Stimulated activated CD8-positive, alpha-beta memory T cell treated with anti-CD3 and anti-CD28 coated beads, Interleukin-7, amount 100 ng/mL, for 24 hours (primary cell): ENCODE measurements around the gene DAB1.

Experiments used
- DNase-seq: peaks from one replicate; pipeline ENCODE4 v3.0.0-alpha.2; 2020; ENCODE audit warnings: low read depth

The DAB1 gene

DNA sequence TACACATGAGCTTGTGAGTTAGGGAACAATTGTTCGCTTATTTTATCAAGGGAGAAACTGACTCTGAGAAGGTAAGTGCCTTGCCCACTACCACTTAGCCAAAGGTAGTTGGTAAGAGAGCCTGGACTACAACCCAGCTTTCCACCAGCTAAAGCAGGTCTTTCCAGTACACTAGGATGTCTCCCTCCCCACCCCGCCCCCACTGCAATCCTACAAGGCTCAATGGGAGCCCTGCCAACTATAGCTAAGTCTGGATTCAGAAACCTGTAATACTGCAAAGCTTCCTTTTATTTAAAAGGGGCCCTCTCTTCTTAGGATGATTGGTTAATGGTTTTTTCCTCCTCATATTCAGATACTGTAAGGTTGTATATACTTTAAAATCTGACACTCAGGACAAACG, 356.0 kb downstream of the DAB1 start:
- no peak for DNase-seq

GRCh38 chr1:57066980-57067610, 356.8 kb downstream of the DAB1 start:
- no peak for DNase-seq

DNA sequence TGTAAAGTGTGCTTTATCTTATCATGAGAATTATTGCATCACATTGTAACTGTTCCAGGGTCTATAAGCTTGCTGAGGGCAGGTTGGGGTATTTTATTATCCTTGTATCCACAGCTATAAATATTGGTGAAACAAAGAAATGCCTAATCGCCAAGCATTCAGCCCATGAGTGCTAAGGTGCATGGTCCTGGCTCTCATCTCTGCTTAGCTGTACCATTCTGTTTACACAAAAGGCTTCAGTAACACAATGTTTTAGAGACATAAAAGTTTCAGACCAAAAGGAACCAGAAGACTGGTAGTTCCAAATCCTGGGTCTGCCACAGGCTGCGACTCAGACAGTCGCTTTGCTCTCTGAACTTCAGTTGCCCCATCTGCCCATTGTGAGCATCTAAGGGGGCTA, 358.4 kb downstream of the DAB1 start:
- no peak for DNase-seq

- DNase-seq: no peak
These were observed 359.3 kb downstream of the DAB1 start for GRCh38 chr1:57064379-57065140.

DNA sequence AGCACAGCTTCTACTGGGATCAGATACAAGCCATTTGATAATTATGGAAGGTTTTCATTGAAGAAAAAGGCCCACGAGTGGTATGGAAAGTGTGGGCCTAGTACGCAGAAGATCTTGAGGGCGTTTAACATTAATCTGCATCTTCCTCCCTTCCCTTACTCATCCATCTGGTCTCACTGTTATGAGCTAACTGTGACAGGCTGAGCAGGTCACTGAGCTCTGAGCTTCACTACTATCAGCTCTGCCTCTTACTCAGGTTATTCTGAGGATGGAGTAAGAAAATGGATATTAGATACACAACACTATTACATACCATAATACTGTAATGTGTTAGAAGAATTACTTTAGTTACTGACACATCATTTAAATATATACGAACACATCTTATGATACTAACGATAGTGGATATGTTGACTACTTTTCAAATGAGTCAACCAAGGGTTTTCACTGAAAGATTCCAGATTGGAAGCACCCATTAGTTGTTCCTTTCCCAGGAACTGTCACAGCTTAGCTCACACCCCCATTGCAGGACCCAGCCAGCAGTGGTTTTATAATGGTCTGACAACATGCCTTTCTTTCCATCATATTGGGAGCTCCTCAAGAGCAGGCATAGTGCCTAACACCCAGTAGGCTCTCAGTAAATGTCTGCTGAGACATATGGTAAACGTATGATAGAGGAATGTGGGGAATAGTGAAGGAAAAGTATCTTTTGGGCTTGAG, 360.3 kb downstream of the DAB1 start:
- no peak for DNase-seq

GRCh38 chr1:57061369-57061768, 362.5 kb downstream of the DAB1 start:
- no peak for DNase-seq

DNA sequence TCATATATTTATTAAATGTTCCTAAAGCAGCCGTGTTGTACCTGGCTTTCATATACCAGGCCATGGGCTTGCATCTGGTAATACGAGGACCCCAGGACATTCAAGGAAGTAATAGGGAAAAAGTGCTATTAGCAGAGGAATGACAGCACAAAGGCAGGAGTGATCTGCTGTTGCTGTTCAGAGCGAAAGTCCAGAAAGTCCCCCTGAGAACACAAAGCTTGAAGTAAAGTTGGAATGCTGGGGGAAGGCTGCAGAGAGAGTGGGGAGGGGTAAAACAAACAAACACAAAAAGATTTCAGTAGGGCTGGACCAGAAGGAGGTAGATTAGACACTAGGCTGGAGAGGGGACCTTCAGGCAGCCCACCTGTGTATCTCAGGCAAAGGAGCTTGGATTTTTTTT, 363.4 kb downstream of the DAB1 start:
- no peak for DNase-seq

DNA sequence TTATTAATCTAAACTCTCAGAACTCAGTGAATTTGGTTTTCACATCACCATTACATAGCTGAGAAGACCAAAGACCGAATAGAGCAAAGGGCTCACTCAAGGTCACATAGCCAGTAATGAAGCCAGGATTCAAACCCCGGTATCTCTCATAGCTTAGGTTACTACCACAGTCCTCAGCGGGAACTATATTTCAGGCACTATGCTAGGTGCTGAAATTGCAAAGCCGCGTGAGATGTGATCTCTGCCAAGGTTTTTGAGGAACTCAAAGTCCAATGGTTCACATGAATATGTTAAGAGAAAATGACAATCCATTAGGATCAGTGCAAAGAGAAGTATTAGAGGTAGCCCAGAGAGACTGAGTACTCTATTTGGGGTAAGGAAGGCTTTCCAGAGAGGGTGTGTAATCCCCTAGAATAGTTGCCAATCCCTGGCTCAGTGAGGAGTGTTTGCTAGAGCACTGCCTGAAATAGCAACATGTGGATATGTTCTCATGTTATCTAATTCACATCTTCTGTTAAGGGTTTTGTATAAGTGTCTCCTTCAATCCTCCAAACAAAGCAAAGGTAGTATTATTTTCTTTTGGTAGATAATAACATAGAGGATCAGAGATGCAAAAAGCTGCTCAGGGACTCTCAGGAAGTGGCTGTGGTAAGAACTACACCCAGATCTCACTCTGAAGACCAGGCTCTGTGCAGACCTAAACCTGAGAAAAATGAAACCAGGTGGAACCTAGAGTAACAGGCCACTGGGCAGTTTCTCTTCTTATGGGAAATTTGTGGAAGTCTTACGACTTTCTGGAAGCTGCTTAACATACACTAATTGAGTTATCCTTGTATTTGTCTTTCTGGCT, 365.0 kb downstream of the DAB1 start:
- no peak for DNase-seq

DNA sequence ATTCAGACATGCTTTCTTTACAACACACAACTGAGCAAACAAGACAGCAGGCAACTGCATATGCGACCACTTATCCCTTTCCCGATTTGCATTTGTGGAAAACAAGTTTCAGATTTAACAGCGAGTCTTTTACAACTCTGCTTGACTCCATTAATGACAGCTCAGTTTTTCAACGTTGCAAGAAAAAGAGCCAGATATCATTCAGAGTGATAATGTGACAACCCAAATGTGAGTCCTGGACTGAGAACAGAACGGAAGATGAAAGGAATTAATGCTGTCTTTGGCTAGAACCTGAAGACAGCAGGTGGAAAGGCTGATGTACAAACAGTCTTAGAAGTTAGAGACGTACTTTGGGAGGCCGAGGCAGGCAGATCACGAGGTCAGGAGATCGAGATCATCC, 375.0 kb downstream of the DAB1 start:
- no peak for DNase-seq

DNA sequence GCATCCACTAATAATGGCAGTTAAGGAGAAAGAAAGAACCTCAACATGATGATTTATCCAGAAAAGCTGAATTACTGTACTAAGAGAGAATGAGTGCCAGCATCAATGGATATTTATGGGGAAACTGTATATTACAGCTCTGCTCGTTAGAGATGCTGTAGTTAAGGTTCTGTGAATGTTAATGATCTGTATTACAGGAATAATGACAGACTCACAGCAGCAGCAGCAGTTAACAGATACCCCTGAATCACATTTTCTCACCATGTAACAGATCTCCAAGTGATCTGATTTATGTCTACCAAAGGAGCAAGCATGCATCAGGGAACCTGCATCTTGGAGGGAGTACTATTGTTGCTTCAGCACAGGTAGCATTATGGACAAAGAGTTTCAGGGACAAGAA, 377.4 kb downstream of the DAB1 start:
- no peak for DNase-seq

- DNase-seq: no peak
These were observed 382.0 kb downstream of the DAB1 start for GRCh38 chr1:57041901-57042300.

- DNase-seq: no peak
These were observed 383.0 kb downstream of the DAB1 start for GRCh38 chr1:57040811-57041210.

DNA sequence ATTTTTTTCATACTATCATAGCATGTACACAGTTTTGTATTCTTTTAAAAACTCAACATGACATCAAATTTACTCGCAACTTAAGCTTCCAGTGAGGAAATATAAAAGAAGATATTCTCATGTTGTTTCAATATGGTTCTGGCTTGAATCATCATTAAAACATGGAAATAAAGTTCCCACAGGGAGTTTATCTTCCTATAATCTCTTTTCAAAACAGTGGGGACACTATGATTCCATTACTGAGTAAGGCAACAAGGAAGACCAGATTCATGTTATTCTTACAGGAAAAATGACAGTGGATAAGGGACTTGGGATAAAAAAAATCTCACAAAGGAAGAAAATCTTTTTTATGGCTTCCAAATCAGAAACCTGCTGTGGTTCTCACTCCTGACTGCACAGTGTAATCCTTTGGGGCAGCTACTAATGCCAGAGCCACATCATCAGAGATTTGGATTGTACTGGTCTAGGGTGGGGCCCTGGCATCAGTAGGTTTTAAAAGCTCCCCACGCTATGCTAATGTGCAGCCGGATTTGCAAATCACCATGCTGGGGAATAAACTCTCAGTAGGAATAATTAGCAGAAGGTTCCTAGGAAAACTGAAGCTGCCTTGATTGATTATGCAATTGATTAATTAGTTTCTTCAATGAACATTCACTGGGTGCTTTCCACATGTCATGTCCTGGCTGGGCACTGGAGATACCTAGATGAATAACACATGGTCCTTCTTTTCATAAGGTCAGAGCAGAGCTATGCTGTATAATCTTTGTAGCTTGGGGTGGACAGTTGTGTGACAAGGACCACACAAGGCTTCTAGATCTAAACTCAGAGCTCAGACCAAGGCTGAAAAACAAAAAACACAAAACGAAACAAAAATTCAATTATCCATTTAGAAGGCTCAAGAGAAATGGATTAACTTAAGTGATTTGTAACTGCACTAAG, 386.9 kb downstream of the DAB1 start:
- no peak for DNase-seq

GRCh38 chr1:57034713-57035112, 389.1 kb downstream of the DAB1 start:
- no peak for DNase-seq

- no peak for DNase-seq
These were observed 390.4 kb downstream of the DAB1 start for GRCh38 chr1:57033222-57034001.

DNA sequence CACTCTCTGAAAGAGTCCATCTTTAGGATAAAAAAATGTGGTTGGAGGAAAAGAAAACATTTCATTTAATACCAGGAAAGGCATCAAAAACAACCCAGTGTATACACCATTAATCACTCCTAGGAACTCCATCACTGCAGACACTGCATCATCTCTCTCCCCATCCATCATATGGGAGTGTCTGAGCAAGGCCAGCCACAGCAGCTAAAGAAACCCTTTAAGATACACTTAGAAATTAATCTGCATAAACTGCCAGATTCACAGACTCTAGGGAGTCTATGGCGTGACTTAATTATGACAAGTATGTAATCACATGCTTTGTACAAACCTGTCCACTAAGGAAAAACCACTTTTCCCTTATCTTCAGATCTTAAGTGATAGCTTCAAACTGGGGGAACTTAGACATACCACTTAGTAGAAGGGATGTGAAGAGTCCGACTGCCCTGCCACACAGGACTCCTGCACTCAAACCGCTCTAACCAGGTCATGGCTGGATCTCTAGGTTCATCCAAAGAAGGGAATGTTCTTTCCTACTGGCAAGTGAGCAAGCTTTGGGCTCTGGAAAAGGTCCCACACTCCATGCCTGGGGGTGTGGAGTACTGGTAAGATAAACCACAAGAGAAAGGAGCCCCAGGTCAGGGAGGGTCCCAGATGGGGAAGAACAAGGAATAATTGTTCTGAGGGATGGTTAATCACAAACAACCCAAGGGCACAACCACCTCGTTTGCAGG, 397.1 kb downstream of the DAB1 start:
- DNase-seq: no peak

DNA sequence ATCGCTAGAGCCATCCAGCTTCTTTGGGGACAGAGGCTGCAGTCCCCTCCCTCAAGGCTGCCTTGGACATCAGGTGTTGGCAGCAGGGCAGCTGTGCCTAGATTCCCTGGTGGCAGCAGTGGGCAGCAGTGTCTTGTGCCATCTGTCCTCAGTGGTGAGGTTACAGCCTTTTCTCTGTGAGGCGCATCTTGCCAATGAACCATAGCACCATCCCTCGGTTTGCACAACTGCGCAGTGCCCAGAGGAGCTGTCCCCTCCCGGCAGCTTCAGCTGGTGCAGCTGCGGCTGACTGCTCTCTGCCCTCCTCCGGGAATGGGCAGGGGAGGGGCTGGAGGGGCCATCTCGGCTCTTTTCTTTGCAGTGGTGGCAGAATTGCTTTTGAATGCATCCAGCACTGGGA, 399.0 kb downstream of the DAB1 start:
- no peak for DNase-seq

GRCh38 chr1:57024428-57024827, 399.4 kb downstream of the DAB1 start:
- no peak for DNase-seq

DNA sequence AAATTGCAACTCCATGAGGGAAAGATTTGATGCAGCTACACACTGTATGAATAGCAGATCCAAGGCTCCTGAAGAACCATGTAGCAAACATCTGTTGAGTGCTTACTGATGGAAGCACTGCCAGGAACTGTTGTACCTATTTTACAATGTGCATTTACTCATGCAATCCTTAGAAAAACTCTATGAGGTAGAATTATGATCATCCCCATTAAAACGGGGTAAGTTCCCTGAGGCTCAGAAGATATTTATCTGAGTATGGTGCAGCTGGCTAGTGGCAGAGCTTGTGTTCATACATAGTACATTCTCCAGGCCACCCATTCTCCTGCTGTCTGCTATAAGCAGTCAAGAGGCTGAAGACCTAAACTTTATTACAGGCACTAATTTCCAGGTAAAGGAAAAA, 403.6 kb downstream of the DAB1 start:
- no peak for DNase-seq
